Measurements from ENCODE around the gene PGGT1B.

Gene PGGT1B

DNA sequence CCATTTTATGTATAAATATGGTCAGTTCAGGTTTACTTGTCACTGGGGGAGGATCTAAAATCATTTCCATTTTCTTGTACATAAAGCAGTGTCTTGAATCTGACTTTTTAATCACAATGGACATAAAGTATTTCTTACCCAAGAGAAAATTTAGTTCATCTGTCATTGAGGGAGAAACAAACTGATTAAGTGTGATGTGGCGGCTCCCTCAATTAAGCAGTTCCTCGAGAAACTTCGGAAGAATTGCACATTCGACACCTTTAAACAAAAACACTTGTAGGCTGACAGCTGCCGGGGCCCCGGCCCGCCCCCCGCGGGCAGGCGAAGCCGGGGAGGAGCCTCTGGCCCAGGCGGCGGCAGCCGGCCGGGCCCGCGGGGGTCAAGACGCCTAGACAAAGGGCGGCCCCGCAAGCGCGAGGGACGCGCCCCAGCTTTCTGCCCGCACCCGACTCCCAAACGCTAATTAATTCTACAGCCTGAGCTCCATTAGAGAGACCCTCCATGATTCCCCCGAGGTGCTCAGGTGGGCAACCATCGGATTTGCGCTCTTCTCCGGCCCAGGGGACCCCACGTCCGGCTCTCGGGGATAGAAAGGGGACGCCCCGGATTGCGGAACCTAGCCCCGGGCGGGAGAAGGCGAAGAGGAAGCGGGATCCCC, 93.7 kb downstream of the PGGT1B start:
- Histone ChIP-seq H3K4me2 (ENCODE audit: low read length) (peak overlapping the region; percentile 81), H3F3A (ENCODE audit: control insufficient read depth, insufficient read depth) (peaks cover 4% of the 10 kb centered on the region; the same call in 1 of the 2 replicates), H3K9me2 (replicated peaks; ENCODE audit: control insufficient read depth, low read length) (no peaks in the 10 kb centered on the region), H3K4me3 (ENCODE audit: low read length) (peak overlapping the region; percentile 96), H3K4me1 (ENCODE audit: control insufficient read depth, low read length) (peaks cover 17% of the 10 kb centered on the region), H3K9me3 (ENCODE audit: control insufficient read depth, insufficient read depth, low read length) (peaks cover 35% of the 10 kb centered on the region), H4K20me1 (ENCODE audit: control insufficient read depth, insufficient read depth, low read depth, low read length) (no peaks in the 10 kb centered on the region), H3K27me3 (ENCODE audit: control insufficient read depth, low read length) (peaks cover 28% of the 10 kb centered on the region), H3K27ac (ENCODE audit: low read depth, low read length) (no peak overlapping the region), H3K79me2 (ENCODE audit: control insufficient read depth, low read length) (no peaks in the 10 kb centered on the region), H3K36me3 (ENCODE audit: control insufficient read depth, low read length) (no peaks in the 10 kb centered on the region)
- TF ChIP-seq, protein P1, sequence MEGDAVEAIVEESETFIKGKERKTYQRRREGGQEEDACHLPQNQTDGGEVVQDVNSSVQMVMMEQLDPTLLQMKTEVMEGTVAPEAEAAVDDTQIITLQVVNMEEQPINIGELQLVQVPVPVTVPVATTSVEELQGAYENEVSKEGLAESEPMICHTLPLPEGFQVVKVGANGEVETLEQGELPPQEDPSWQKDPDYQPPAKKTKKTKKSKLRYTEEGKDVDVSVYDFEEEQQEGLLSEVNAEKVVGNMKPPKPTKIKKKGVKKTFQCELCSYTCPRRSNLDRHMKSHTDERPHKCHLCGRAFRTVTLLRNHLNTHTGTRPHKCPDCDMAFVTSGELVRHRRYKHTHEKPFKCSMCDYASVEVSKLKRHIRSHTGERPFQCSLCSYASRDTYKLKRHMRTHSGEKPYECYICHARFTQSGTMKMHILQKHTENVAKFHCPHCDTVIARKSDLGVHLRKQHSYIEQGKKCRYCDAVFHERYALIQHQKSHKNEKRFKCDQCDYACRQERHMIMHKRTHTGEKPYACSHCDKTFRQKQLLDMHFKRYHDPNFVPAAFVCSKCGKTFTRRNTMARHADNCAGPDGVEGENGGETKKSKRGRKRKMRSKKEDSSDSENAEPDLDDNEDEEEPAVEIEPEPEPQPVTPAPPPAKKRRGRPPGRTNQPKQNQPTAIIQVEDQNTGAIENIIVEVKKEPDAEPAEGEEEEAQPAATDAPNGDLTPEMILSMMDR (IDR thresholded peaks at IDR 0.05; ENCODE audit: low read depth, low read length, poor library complexity, severe bottlenecking): no peak
- peak; percentile 70; the same call in 1 of the 2 replicates for TF ChIP-seq EZH2phosphoT487 (IDR thresholded peaks at IDR 0.05; ENCODE audit: borderline replicate concordance, low read length)

DNA sequence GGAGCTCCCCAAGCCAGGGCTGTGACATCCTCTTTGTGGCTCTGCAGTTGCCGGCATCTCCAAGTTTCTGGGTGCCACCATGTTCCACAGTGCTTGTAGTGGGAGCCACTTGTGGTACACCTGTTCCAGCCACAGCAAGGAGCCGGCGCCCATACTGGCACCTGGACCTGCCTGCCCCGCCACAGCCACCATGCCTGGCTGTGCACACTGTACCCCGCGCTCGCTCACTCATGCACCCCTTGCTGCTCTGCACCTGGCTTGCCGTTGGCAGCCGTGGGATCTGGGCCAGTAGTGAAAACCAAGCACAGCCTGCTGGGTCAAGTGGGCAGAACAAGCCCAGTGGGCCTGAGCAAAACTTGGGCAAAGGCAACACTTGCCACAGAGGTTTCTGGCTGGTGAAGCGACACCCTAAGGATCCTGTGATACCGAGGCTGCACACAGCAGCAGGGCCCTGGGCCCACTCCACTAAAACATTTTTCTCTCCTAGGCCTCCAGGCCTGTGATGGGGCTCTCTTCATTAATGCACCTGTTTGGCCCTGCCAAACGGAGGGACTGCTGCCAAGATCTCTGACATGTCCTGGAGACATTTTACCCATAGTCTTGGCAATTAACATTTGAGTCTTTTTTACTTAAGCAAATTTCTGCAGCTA, 95.8 kb downstream of the PGGT1B start:
- no peaks in the 10 kb centered on the region for H3K9me2 ChIP-seq (replicated peaks; ENCODE audit: control insufficient read depth, low read length)
- H3K4me3 ChIP-seq (ENCODE audit: low read length): no peak overlapping the region
- H3K4me2 ChIP-seq (ENCODE audit: low read length): no peak overlapping the region
- H3K27ac ChIP-seq (ENCODE audit: low read depth, low read length): no peak overlapping the region
- no peak for TF ChIP-seq EZH2phosphoT487 (IDR thresholded peaks at IDR 0.05; ENCODE audit: borderline replicate concordance, low read length)
- TF ChIP-seq, protein P1 (IDR thresholded peaks at IDR 0.05; ENCODE audit: low read depth, low read length, poor library complexity, severe bottlenecking): no peak
- H3K9me3 ChIP-seq (ENCODE audit: control insufficient read depth, insufficient read depth, low read length): peaks cover 35% of the 10 kb centered on the region
- H3K27me3 ChIP-seq (ENCODE audit: control insufficient read depth, low read length): peaks cover 28% of the 10 kb centered on the region
- H3K4me1 ChIP-seq (ENCODE audit: control insufficient read depth, low read length): peaks cover 17% of the 10 kb centered on the region
- H4K20me1 ChIP-seq (ENCODE audit: control insufficient read depth, insufficient read depth, low read depth, low read length): no peaks in the 10 kb centered on the region
- no peaks in the 10 kb centered on the region for H3K36me3 ChIP-seq (ENCODE audit: control insufficient read depth, low read length)
- H3K79me2 ChIP-seq (ENCODE audit: control insufficient read depth, low read length): no peaks in the 10 kb centered on the region
- peaks cover 4% of the 10 kb centered on the region; the same call in 1 of the 2 replicates for H3F3A ChIP-seq (ENCODE audit: control insufficient read depth, insufficient read depth)

DNA sequence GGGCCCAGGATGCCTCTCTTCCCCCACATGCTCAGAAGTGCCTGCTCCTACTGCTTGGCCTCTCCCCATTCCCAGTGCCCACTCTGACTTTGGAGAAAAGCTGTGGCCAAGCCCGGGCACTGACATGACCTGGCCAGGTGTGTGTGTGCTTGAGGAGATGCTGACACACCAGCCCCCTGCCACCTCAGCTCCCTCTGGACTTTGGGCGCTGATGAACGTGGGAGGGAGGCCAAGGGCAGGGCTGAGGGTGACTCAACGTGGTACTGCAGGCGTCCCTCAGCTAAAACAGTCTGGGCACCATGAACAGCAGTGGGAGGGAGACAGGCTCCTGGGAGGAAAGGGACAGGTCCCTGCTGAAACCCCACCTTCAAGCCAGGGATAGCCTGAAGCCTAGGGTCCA, 96.9 kb downstream of the PGGT1B start:
- Histone ChIP-seq H3K4me1 (ENCODE audit: control insufficient read depth, low read length) (peaks cover 12% of the 10 kb centered on the region), H3K4me3 (ENCODE audit: low read length) (no peak overlapping the region), H3K79me2 (ENCODE audit: control insufficient read depth, low read length) (no peaks in the 10 kb centered on the region), H3K9me3 (ENCODE audit: control insufficient read depth, insufficient read depth, low read length) (peaks cover 35% of the 10 kb centered on the region), H3K9me2 (replicated peaks; ENCODE audit: control insufficient read depth, low read length) (no peaks in the 10 kb centered on the region), H3K27me3 (ENCODE audit: control insufficient read depth, low read length) (peaks cover 23% of the 10 kb centered on the region), H3F3A (ENCODE audit: control insufficient read depth, insufficient read depth) (peaks cover 4% of the 10 kb centered on the region; the same call in 1 of the 2 replicates), H3K4me2 (ENCODE audit: low read length) (no peak overlapping the region), H4K20me1 (ENCODE audit: control insufficient read depth, insufficient read depth, low read depth, low read length) (no peaks in the 10 kb centered on the region), H3K27ac (ENCODE audit: low read depth, low read length) (no peak overlapping the region), H3K36me3 (ENCODE audit: control insufficient read depth, low read length) (no peaks in the 10 kb centered on the region)
- no peak for TF ChIP-seq EZH2phosphoT487 (IDR thresholded peaks at IDR 0.05; ENCODE audit: borderline replicate concordance, low read length)
- TF ChIP-seq, protein P1 (IDR thresholded peaks at IDR 0.05; ENCODE audit: low read depth, low read length, poor library complexity, severe bottlenecking): no peak

All from DOHH2 (cell line).